HG03135 (cell line): ENCODE data around the gene MT1B.
"Not testable (repeated sequence)": the region's sequence is repeated elsewhere in the genome, so short reads cannot be mapped to it uniquely, and the experiment has no call there.

ENCODE experiments used
- ATAC-seq: cut with Tn5 transposase; IDR thresholded peaks from one replicate; pipeline ENCODE4 v1.9.1; 2021; ENCODE audit warnings: mild to moderate bottlenecking, moderate library complexity; ENCODE audit not compliant: unreplicated experiment

The MT1B gene

GRCh38 chr16:56618138-56618537, 33.5 kb upstream of the MT1B start:
- ATAC-seq = no peak

GRCh38 chr16:56620339-56620897, 31.3 kb upstream of the MT1B start:
- ATAC-seq = no peak

DNA sequence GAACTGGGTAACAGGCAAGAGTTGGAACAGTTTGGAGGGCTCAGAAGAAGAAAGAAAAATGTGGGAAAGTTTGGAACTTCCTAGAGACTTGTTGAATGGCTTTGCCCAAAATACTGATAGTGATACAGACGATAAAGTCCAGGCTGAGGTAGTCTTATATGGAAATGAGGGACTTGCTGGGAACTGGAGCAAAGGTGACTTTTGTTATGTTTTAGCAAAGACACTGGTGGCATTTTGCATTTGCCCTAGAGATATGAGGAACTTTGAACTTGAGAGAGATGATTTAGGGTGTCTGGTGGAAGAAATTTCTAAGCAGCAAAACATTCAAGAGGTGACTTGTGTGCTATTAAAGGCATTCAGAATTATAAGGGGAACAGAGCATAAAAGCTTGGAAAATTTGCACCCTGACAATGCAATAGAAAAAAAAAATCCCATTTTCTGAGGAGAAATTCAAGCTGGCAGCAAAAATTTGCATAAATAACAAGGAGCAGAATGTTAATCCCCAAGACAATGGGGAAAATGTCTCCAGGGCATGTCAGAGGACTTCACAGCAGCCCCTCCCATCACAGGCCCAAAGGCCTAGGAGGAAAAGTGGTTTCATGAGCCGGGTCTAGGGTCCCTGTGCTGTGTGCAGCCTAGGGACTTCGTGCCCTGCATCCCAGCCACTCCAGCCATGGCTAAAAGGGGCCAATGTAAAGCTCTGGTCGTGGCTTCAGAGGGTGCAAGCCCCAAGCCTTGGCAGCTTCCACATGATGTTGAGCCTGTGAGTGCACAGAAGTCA, 29.8 kb upstream of the MT1B start:
- ATAC-seq = not testable (repeated sequence)

- ATAC-seq = not testable (repeated sequence)
These were observed 28.5 kb upstream of the MT1B start for GRCh38 chr16:56623184-56623583.

DNA sequence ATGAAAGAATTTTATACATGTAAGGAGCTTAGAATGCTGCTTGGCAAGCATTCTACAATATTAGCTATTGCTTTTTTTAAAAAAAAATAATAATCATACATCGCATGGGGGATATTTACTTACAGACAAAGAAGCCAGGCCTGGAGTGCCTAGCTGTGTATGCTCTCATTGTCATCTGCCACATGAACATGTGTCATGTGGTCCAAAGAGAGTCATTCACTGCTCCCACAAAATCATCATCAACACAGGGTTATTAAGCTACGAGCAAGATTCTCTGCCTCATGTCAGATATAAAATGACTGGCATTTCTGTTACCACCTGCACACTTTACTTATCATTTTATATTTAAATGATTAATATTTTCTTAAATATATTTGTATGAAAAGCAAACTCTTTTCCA, 28.0 kb upstream of the MT1B start:
- ATAC-seq = no peak

GRCh38 chr16:56625140-56625942, 26.3 kb upstream of the MT1B start, which contains the start of gene MT1E:
Gene MT1E (plus strand): TSS chr16:56625781. CDS start chr16:56625852, 71 bp downstream.
- peak; percentile 55 for ATAC-seq

DNA sequence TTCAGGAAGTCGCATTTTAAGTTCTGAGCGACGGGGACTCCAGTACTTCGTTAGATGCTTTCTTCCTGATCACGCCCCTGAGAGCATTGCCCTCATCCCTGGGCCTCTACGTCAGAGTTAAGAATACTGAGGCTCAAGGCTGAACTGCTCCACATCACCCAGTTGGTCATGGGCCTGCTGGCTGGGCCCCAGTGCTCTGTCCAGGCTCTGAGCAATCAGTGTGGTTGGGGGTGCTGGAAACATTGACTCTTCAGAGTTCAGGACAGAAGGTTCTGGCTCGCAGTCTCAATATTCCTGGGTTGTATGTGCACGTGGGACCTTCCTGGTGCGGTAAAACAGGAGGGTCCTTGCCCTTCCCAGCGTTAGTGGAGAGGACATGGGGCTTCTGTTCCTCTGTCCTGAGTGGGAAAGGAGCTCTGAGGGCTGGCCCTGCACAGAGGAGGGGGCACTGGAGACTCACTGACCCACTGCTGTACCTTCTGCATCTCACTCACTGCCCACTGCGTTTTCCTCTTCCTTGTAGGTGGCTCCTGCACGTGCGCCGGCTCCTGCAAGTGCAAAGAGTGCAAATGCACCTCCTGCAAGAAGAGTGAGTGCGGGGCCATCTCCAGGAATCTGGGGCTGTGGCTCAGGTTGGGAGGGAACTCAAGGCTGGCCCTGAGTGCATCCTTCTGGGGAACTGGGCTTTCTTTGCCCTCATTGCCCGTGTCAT, 25.6 kb upstream of the MT1B start:
- ATAC-seq = no peak

DNA sequence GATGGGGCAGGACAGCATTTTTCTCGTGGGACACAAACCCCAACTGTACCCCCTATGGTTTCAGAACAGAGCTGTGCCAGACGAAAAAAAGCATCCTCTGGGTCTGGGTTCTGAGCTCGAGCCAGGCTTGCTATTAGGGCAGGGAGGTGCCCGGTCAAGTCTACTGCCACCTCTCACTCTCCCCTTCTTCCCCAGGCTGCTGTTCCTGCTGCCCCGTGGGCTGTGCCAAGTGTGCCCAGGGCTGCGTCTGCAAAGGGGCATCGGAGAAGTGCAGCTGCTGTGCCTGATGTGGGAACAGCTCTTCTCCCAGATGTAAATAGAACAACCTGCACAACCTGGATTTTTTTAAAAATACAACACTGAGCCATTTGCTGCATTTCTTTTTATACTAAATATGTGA, 25.0 kb upstream of the MT1B start:
- no peak for ATAC-seq

DNA sequence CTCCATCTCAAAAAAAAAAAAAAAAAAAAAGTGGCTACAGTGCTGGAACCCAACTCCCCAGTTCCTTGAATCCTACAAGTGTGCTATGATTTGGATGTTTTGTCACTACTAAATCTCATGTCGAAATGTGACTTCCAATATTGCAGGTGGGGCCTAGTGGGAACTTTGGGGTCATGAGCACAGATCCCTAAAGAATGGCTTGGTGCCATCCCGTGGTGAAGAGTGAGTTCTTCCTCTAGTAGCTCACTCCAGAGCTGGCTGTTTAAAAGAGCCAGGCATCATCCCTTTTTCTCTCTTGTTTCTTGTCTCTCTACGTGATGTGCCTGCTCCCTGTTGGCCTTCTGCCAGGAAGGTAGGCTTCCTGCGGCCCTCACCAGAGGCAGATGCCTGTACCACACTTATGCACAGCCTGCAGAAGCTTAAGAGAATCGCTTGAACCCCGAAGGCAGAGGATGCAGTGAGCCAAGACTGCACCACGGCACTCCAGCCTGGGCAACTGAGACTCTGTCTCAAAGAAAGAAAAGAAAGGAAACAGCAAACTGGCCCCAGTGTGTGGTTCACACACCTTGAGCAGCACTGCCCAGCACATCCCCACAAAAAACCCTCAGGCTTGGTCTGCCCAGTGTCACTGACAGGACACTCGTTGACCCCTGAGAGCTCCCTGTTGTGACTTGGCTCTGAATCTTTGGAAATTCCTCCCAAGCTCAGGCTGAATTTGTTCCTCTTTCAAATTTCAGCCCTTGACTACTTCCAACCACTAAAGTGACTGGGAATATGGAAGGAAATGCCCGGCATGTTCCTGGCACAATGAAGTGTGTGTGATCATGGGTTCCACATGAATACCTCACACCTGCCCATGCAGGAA, 23.0 kb upstream of the MT1B start:
- ATAC-seq = no peak

- ATAC-seq = no peak
These were observed 22.2 kb upstream of the MT1B start for GRCh38 chr16:56629531-56629930.

GRCh38 chr16:56630134-56630533, 21.6 kb upstream of the MT1B start:
- ATAC-seq = peak; percentile 73

DNA sequence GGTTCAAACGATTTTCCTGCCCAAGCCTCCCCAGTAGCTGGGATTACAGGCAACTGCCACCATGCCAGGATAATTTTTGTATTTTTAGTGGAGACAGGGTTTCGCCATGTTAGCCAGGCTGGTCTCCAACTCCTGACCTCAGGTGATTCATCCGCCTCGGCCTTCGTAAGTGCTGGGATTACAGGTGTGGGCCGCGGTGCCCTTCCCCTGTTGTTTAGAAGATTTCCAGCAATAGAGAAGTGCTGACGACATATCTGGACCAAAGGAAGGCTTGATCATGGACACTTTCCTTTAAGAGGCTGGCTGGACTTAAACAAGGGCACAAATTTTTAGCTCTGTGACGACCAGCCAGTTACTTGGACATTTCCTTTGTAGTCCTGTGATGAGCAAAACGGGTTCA, 20.5 kb upstream of the MT1B start:
- no peak for ATAC-seq

DNA sequence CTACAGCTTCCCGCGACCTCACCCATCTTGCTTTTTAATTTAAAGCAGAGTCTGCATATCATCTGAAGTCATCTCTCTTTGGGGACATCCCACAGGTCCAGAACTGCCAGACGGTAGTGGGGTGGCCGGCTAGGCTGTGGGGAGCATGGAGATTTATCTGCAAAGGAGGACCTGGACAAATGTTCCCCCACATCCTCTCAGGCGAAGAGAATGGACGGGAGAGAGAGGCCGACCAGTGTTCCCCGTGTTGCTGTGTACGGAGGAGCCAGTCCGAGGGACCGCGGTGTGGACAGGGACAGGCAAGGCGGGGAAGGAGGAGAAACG, 19.9 kb upstream of the MT1B start:
- no peak for ATAC-seq

DNA sequence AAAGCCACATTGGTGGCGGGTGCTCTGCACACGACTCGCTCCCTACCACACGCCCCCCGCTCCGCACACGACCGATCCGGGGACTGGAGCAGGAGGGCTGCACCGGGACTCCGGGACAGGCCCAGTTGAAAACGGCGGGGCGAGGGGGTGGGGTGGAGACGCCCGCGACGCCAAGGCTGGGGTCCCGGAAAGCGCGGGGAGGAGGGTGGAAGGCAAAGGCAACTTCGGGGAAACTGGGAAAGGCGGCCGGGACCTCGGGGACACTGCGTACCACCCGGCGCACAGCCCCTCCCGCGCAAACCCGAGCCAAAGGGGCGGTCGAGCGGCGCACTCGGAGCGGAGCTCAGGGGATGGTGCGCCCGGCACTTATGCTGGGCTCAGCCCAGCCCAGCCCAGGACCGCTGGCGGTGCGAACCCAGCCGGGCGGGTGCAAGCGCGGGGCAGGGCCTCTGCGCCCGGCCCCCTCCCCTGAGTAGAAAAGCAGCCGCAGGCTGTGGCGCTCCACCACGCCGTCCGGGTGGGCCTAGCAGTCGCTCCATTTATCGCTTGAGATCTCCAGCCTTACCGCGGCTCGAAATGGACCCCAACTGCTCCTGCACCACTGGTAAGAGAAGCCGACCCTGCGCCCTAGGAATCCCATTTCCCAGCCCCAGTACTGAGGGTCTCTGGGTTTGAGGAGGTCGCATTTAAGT, 19.4 kb upstream of the MT1B start, which contains the start of gene MT1M:
MT1M (plus strand) TSS at position 504 of the 692 bp plus-strand sequence; CDS start at position 577, 73 bp downstream.
- no peak for ATAC-seq

- no peak for ATAC-seq
These were observed 18.8 kb upstream of the MT1B start for GRCh38 chr16:56632848-56633365.

- ATAC-seq = no peak
These were observed 18.2 kb upstream of the MT1B start for GRCh38 chr16:56633535-56633934.

DNA sequence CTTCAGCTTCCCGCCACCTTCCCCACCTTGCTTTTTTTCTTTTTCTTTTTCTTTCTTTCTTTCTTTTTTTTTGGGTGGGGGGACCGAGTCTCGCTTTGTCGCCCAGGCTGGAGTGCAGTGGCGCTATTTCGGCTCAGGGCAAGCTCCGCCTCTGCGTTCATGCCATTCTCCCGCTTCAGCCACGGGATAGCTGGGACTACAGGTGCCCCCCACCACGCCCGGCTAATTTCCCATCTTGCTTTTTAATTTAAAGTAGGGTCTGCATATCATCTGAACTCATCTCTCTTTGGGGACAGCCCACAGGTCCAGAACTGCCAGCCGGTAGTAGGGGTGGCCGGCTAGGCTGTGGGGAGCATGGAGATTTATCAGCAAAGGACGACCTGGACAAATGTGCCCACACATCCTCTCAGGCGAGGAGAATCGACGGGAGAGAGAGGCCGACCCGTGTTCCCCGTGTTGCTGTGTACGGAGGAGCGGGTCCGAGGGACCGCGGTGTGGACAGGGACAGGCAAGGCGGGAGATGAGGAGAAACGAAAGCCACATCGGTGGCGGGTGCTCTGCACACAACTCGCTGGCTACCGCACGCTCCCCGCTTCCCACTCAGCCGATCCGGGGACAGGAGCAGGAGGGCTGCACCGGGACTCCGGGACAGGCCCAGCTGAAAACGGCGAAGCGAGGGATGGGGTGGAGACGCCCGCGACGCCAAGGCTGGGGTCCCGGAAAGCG, 16.8 kb upstream of the MT1B start:
- ATAC-seq = no peak

GRCh38 chr16:56635441-56635967, 16.2 kb upstream of the MT1B start:
- no peak for ATAC-seq
